HepG2 (cell line): ENCODE data around the gene NDRG3. TPM values are rescaled to one million over a fixed set of nuclear protein-coding genes. Genes with fewer than 3 reads are reported as not detected.

Source experiments
- CEBPZ ChIP-seq: IDR thresholded peaks from 2 replicates; pipeline ENCODE4 v1.6.1; 2012; ENCODE audit warnings: low read length, improper control_type of control experiment
- GATAD1 ChIP-seq: IDR thresholded peaks from 2 replicates; pipeline ENCODE4 v1.6.1; 2016; ENCODE audit warnings: missing genetic modification reagents, missing compliant biosample characterization
- ISL2 ChIP-seq: sonication (generic); formaldehyde crosslinking; IDR thresholded peaks from 2 replicates; pipeline ENCODE4 v1.5.0; 2020; ENCODE audit warnings: missing genetic modification reagents
- MXI1 ChIP-seq: IDR thresholded peaks from 3 replicates; pipeline ENCODE4 v1.6.1; 2012; ENCODE audit warnings: low read depth, low read length, inconsistent platforms, borderline replicate concordance
- NCOA5 ChIP-seq: sonication (generic); formaldehyde crosslinking; IDR thresholded peaks from 2 replicates; pipeline ENCODE4 v1.4.0; 2020; ENCODE audit warnings: missing genetic modification reagents
- POLR2G ChIP-seq: fragments of 200-400 bp; formaldehyde crosslinking; IDR thresholded peaks from 2 replicates; pipeline ENCODE4 v1.6.1; 2018; ENCODE audit warnings: mild to moderate bottlenecking, low read depth, low read length, moderate library complexity
- SIX4 ChIP-seq: sonication (generic); formaldehyde crosslinking; IDR thresholded peaks from 2 replicates; pipeline ENCODE4 v1.4.0; 2020; ENCODE audit warnings: missing genetic modification reagents
- TRIM24 ChIP-seq: sonication (generic); formaldehyde crosslinking; IDR thresholded peaks from 2 replicates; pipeline ENCODE4 v1.8.0; 2022; ENCODE audit warnings: mild to moderate bottlenecking, missing genetic modification reagents
- ZBTB40 ChIP-seq, 2 experiments: fragments of 450-650 bp in 1 of 2; sonication (generic) in 1 of 2; formaldehyde crosslinking in 1 of 2; IDR thresholded peaks; 2 replicates each; pipeline versions ENCODE4 v1.6.1 to v1.8.0; 2016 to 2022; ENCODE audit warnings: antibody characterized with exemption in 1 of 2, mild to moderate bottlenecking in 1 of 2, missing genetic modification reagents in 1 of 2
- ZNF510 ChIP-seq: sonication (generic); formaldehyde crosslinking; IDR thresholded peaks from 2 replicates; pipeline ENCODE4 v1.4.0; 2020; ENCODE audit warnings: low read depth, mild to moderate bottlenecking, missing genetic modification reagents
- ZNF687 ChIP-seq: sonication (generic); formaldehyde crosslinking; IDR thresholded peaks from 2 replicates; pipeline ENCODE4 v1.5.1; 2020; ENCODE audit warnings: mild to moderate bottlenecking, missing genetic modification reagents, moderate library complexity
- polyA plus RNA-seq, 8 experiments: library from polyadenylated mRNA; depleted of rRNA in 3 of 8; stranded (reverse) in 7 of 8; unstranded in 1 of 8; fragments of >200 nt; fragmentation: Illumina TruSeq in 4 of 8; extraction: Trizol in 4 of 8; gene quantifications; 2 replicates each; pipeline versions ENCODE4 v1.2.1 to v1.2.3, GENCODE V29; 2011 to 2016; ENCODE audit warnings: low read depth in 4 of 8, missing spikeins in 1 of 8, mixed read lengths in 1 of 8; ENCODE audit not compliant: insufficient read depth in 1 of 8
- total RNA-seq, 5 experiments: library from RNA; depleted of rRNA; stranded (reverse); fragments of >200 nt; fragmentation: Illumina TruSeq; extraction: Trizol; gene quantifications; 2 replicates each; pipeline ENCODE4 v1.2.3, GENCODE V29; 2016; ENCODE audit warnings: low read depth in 1 of 5

The NDRG3 gene
- total and polyA plus RNA-seq, 2 of the 13 experiments (the other 11 are each of a cell fraction or from before 2014, with no cell fraction given) = 36.0 to 40.5 TPM

GRCh38 chr20:36624068-36624943 is 121.6 kb downstream of the NDRG3 start (continued):
- peak; percentile 57 for TF ChIP-seq ZNF687 (CRISPR knock-in tag)
- no peak for TF ChIP-seq ZBTB40 (IDR thresholded peaks at IDR 0.05)
- no peak for TF ChIP-seq ZBTB40 (CRISPR knock-in tag; IDR thresholded peaks at IDR 0.05)
- peak; percentile 36; the same call in 1 of the 2 replicates for TF ChIP-seq GATAD1 (CRISPR knock-in tag)
- TF ChIP-seq TRIM24 (CRISPR knock-in tag) = no peak
- peak; percentile 34; the same call in 1 of the 3 replicates for TF ChIP-seq MXI1
- TF ChIP-seq POLR2G = no peak
- TF ChIP-seq CEBPZ = no peak
- TF ChIP-seq NCOA5 = no peak
- no peak for TF ChIP-seq ISL2 (CRISPR knock-in tag)
- TF ChIP-seq ZNF510 (CRISPR knock-in tag) = no peak
- TF ChIP-seq SIX4 (CRISPR knock-in tag) = no peak
